GM06990 (cell line): ENCODE measurements around the gene DSN1.

Source experiments
- DNase-seq: peaks from one replicate; pipeline ENCODE4 v3.0.0-alpha.2; 2011; ENCODE audit not compliant: insufficient read length; ENCODE audit errors: extremely low read depth
- H3K27me3 ChIP-seq: replicated peaks from 2 replicates; pipeline ENCODE4 v1.6.0; 2011; ENCODE audit warnings: low read length; ENCODE audit not compliant: control insufficient read depth, insufficient read depth
- H3K36me3 ChIP-seq: 2 replicates; pipeline ENCODE4 v1.5.1; 2011; ENCODE audit warnings: low read length; ENCODE audit not compliant: control insufficient read depth, insufficient read depth
- H3K4me3 ChIP-seq: replicated peaks from 2 replicates; pipeline ENCODE4 v1.5.1; 2011; ENCODE audit warnings: low read depth, mild to moderate bottlenecking, control low read depth, low read length
- CTCF ChIP-seq: IDR thresholded peaks from 2 replicates; pipeline ENCODE4 v1.5.1; 2011; ENCODE audit warnings: low read length, control low read depth, mild to moderate bottlenecking, inconsistent platforms; ENCODE audit not compliant: insufficient read depth, poor library complexity, severe bottlenecking

DSN1 gene

GRCh38 chr20:36728986-36729385, 44.6 kb downstream of the DSN1 start:
- DNase-seq, result no peak

GRCh38 chr20:36726168-36726567, 47.4 kb downstream of the DSN1 start:
- Histone ChIP-seq H3K27me3 (no peaks in the 10 kb centered on the region), H3K36me3 (no peaks in the 10 kb centered on the region), H3K4me3 (no peak overlapping the region)
- no peak for DNase-seq
- TF ChIP-seq CTCF, result no peak

More at GRCh38 chr20:36728986-36729385, 44.6 kb downstream of the DSN1 start:
- Histone ChIP-seq H3K27me3 (no peaks in the 10 kb centered on the region), H3K4me3 (no peak overlapping the region), H3K36me3 (no peaks in the 10 kb centered on the region)
- peak; percentile 23 for TF ChIP-seq CTCF

GRCh38 chr20:36720510-36720909, 53.1 kb downstream of the DSN1 start:
- Histone ChIP-seq H3K27me3 (no peaks in the 10 kb centered on the region), H3K4me3 (no peak overlapping the region), H3K36me3 (no peaks in the 10 kb centered on the region)
- no peak for TF ChIP-seq CTCF
- DNase-seq, result no peak

- no peak for TF ChIP-seq CTCF
- Histone ChIP-seq H3K36me3 (no peaks in the 10 kb centered on the region), H3K27me3 (no peaks in the 10 kb centered on the region), H3K4me3 (no peak overlapping the region)
- DNase-seq, result no peak
Observed at GRCh38 chr20:36717657-36718056, 55.9 kb downstream of the DSN1 start.

- Histone ChIP-seq H3K4me3 (no peak overlapping the region), H3K36me3 (no peaks in the 10 kb centered on the region), H3K27me3 (no peaks in the 10 kb centered on the region)
- no peak for DNase-seq
- TF ChIP-seq CTCF, result no peak
Observed at GRCh38 chr20:36717021-36717420, 56.5 kb downstream of the DSN1 start.

GRCh38 chr20:36712775-36713174, 60.8 kb downstream of the DSN1 start:
- Histone ChIP-seq H3K27me3 (no peaks in the 10 kb centered on the region), H3K36me3 (no peaks in the 10 kb centered on the region), H3K4me3 (no peak overlapping the region)
- no peak for DNase-seq
- TF ChIP-seq CTCF, result no peak
